Forelimb muscle (tissue), 1 donor: Measurements from ENCODE around the gene NOS3. TPM values are rescaled to one million over a fixed set of nuclear protein-coding genes. Genes with fewer than 3 reads are reported as not detected.
"Not testable (repeated sequence)": the region's sequence is repeated elsewhere in the genome, so short reads cannot be mapped to it uniquely, and the experiment has no call there.

Experiments used
- DNase-seq: peaks from one replicate; pipeline ENCODE4 v3.0.0-alpha.2; 2013; ENCODE audit warnings: low read depth
- polyA plus RNA-seq: library from polyadenylated mRNA; unstranded; fragments of 120-200 nt; gene quantifications from one replicate; pipeline ENCODE4 v1.2.1, GENCODE V29; 2013; ENCODE audit not compliant: insufficient read length

NOS3 gene
- polyA plus RNA-seq, 1 donor, result 5.5 TPM

GRCh38 chr7:151035902-151036301 is 45.1 kb downstream of the NOS3 start:
- DNase-seq, result no peak

DNA sequence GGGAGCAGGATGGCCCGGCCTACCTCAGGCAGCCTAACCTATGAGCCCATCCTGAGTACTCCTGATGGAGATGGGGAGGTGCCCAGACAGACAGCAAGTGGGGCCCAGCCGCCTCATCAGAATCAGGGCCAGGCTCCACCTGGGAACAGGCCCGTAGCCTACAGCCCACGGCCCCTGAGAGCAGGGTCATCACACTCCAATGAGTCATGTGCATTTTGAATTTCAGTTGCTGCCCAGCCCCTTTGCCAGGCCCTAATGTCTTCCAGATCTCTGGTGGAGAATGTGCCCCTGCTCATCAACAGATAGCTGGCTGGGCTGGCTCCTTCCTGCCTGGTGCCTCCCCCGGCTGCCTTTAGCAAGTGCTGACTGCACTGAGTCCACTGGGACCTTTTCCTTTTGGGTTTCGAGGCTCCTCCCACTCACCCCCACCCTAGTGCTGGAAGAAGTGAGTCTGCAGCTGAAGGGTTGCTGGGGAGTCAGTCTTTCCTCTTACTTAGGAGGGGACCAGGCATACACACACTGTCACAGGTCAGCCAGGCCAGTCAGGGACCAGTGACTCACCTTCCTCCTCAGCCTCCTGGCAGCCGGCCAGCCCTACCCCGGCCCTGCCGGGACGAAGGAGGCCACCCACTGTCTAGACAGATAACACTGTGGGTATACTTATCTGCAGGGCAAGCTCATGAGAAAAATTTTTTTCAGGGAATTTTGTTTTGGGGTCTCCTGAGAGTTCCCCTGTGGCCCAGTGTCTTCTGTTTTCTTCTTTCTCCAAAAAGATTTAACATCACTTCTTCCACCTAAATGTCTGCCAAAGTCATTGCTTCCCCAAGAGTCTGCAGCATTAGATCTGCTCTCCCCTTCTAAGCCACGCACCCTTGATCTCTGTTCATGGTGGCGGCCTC is 48.4 kb downstream of the NOS3 start:
- no peak for DNase-seq

- no peak for DNase-seq
These were observed 49.2 kb downstream of the NOS3 start for GRCh38 chr7:151039850-151040548.

- no peak for DNase-seq
These were observed 50.0 kb downstream of the NOS3 start for GRCh38 chr7:151040616-151041375.

- DNase-seq, result not testable (repeated sequence)
These were observed 52.6 kb downstream of the NOS3 start for GRCh38 chr7:151043449-151043848.

- no peak for DNase-seq
These were observed 53.1 kb downstream of the NOS3 start for GRCh38 chr7:151043959-151044358.

DNA sequence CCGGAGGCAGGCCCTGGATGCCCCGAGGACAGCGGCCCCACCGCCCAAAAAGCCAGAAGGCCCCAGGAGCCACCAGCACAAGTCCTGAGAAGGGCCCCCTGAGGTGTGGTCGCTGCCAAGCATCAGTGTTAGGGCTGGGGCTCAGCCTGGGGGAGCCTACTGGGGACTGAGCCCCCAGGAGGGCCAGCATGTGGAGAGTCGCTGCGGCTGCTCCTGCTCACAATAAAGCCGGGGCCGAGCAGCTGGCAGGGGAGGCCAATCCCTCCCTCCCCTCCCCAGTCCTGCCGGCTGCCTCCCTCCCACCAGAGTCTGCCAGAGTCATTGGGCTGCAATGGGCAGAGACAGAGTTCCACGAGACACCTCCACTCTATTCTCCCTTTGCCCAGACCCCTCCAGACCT is 54.4 kb downstream of the NOS3 start:
- no peak for DNase-seq

GRCh38 chr7:151045967-151046366 is 55.1 kb downstream of the NOS3 start:
- no peak for DNase-seq

DNA sequence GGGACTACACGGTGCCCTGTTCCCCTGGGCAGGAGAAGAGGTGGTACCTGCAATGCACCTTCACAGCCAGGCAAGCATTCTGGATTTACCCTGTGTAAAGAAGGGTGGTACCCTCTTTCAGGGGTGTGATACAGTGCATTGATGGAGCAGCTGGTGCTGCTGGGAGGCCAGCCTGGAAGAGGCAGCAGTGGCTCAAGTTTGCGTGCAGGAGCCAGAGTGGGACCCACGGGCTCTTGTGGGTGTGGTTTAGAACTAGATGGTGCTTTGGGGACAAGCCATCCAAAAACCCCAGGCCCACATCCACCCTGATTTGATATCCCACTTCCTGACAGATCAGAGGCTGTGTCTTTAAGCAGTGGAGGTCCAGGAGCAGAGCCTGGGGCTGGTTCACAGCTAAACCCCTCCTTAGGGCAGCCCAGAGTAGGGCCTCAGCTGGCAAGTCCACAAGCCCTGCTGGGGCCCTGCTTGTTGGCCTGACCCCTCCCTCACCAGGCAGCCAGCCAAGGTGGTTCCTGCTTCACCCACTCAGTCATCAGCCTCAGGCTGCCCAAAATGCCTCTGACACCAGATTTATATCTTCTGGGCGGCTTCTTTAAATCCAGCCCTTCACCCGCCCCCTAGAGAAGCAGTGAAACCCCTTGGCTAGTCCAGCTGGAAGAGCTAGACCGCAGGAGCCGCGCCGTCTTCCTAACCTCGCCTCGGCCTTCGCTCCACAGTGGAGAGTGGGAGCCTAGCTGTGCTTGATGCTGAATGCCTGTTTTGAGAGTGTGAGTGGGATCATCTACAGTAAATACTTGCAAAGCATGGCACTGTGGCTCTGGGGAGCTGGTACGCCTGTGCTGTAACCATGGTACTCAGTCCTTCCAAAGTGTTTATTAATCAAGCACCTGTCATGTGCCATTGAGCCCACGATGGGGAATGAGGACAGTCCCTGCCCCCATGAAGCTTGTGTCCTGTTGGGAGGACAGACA is 56.1 kb downstream of the NOS3 start:
- no peak for DNase-seq

- DNase-seq, result no peak
These were observed 57.4 kb downstream of the NOS3 start, which contains the start of gene ASIC3 for GRCh38 chr7:151047976-151048815. Gene ASIC3, plus strand, starts transcription at chr7:151048531. Its CDS starts 355 bp downstream, at chr7:151048886.

- no peak for DNase-seq
These were observed 58.2 kb downstream of the NOS3 start for GRCh38 chr7:151048911-151049463.

DNA sequence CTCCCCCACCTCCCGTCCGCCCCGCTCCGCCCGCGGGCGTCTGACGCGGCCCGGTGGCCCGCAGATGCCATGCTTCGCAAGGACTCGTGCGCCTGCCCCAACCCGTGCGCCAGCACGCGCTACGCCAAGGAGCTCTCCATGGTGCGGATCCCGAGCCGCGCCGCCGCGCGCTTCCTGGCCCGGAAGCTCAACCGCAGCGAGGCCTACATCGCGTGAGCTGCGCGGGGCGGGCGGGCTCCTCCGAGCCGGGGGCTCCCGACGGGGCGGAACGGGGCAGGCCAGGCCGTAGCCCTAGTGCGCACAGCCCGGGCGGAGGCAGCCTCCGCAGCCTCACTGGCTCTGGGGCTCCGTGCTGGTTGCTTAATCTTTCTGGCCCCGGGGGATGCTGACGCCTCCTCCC is 60.3 kb downstream of the NOS3 start:
- peak; percentile 43 for DNase-seq

GRCh38 chr7:151053096-151053495 is 62.3 kb downstream of the NOS3 start:
- DNase-seq, result no peak

GRCh38 chr7:151053751-151054150 is 62.9 kb downstream of the NOS3 start:
- no peak for DNase-seq

DNA sequence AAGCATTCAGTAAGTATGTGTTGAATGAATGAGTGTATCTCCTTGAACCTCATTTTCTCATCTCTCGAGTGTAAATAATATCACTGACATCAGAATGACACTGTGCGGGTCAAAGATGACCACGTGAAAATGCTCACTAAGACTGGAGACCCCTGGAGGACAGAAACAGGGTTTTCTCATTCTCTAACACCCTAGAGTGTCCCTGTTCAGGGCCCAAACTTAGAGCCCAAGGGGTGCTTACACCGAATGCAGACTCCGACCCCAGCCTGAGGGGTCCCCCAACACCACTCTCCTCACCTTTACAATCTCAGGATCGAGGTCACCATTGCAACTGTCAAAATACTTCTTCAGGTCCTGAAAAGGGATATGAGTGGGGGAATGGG is 65.5 kb downstream of the NOS3 start:
- no peak for DNase-seq

GRCh38 chr7:151056666-151057505 is 66.1 kb downstream of the NOS3 start:
- DNase-seq, result no peak

- no peak for DNase-seq
These were observed 66.7 kb downstream of the NOS3 start, which contains the start of gene CDK5 for GRCh38 chr7:151057506-151057988. Gene CDK5, minus strand, starts transcription at chr7:151057897. Its CDS starts 49 bp downstream, at chr7:151057848.

GRCh38 chr7:151057989-151058780 is 67.4 kb downstream of the NOS3 start:
- DNase-seq, result peak; percentile 98
